ENCODE results near the gene FKBP14. TPM values are rescaled to one million over a fixed set of nuclear protein-coding genes. Genes with fewer than 3 reads are reported as not detected.

Gene FKBP14
- total RNA-seq, 4 donors from 2014 or later = 1.4 to 2.4 (median 1.5) TPM

GRCh38 chr7:30069096-30069867 lies 42.8 kb upstream of the FKBP14 start:
- intact Hi-C loops (cut with DNase I; ENCODE audit: low total_unique reads) (loop anchor here (10.0 kb wide), 1 partner anchor 144 kb away; no protein-coding TSS in a partner anchor), in situ Hi-C loops (cut with MboI; ENCODE audit: low sequenced_read_pairs in 4 of 4) (no loop called here)
- Histone ChIP-seq H3K4me1 (peaks cover 4 to 7% of the 10 kb centered on the region in 2 donors), H3K27ac (no peak overlapping the region), H3K36me3 (no peaks in the 10 kb centered on the region), H3K27me3 (no peaks in the 10 kb centered on the region), H3K4me3 (no peak overlapping the region), H3K9me3 (no peaks in the 10 kb centered on the region)
- TF ChIP-seq POLR2A (IDR thresholded peaks at IDR 0.05) (no peak), CTCF (IDR thresholded peaks at IDR 0.05 in 4 of 5, conservative IDR thresholded peaks at IDR 0.05 in 1 of 5) (no peak)
- ATAC-seq (no peak), DNase-seq (no peak)

GRCh38 chr7:30068117-30068516 lies 41.6 kb upstream of the FKBP14 start:
- ATAC-seq (peak; percentile 75 to 83), DNase-seq (no peak)
- in situ Hi-C loops (cut with MboI; ENCODE audit: low sequenced_read_pairs in 4 of 4) = no loop called here
- no peak for TF ChIP-seq POLR2A (IDR thresholded peaks at IDR 0.05)
- no peak for TF ChIP-seq CTCF (IDR thresholded peaks at IDR 0.05 in 4 of 5, conservative IDR thresholded peaks at IDR 0.05 in 1 of 5)
- intact Hi-C loops (cut with DNase I; ENCODE audit: low total_unique reads) = loop anchor here (10.0 kb wide), 1 partner anchor 143 kb away; no protein-coding TSS in a partner anchor
- Histone ChIP-seq H3K4me3 (no peak overlapping the region), H3K4me1 (peaks cover 4 to 7% of the 10 kb centered on the region in 2 donors), H3K27ac (no peak overlapping the region), H3K36me3 (no peaks in the 10 kb centered on the region), H3K9me3 (no peaks in the 10 kb centered on the region), H3K27me3 (no peaks in the 10 kb centered on the region)

- ATAC-seq (no peak), DNase-seq (no peak)
- intact Hi-C loops (cut with DNase I; ENCODE audit: low total_unique reads) (loop anchor here (10.0 kb wide), 1 partner anchor 142 kb away; no protein-coding TSS in a partner anchor), in situ Hi-C loops (cut with MboI; ENCODE audit: low sequenced_read_pairs in 4 of 4) (no loop called here)
- no peak for TF ChIP-seq CTCF (IDR thresholded peaks at IDR 0.05 in 4 of 5, conservative IDR thresholded peaks at IDR 0.05 in 1 of 5)
- no peak for TF ChIP-seq POLR2A (IDR thresholded peaks at IDR 0.05)
- H3K4me3 ChIP-seq = no peak overlapping the region
- H3K36me3 ChIP-seq = peaks cover 0 to 6% of the 10 kb centered on the region in 2 donors
- no peaks in the 10 kb centered on the region for H3K9me3 ChIP-seq
- no peaks in the 10 kb centered on the region for H3K27me3 ChIP-seq
- peaks cover 4 to 7% of the 10 kb centered on the region in 2 donors for H3K4me1 ChIP-seq
- no peak overlapping the region for H3K27ac ChIP-seq
Observed at GRCh38 chr7:30066687-30067086, 40.2 kb upstream of the FKBP14 start.

- intact Hi-C loops (cut with DNase I; ENCODE audit: low total_unique reads) (loop anchor here (10.0 kb wide), 1 partner anchor 141 kb away; no protein-coding TSS in a partner anchor), in situ Hi-C loops (cut with MboI; ENCODE audit: low sequenced_read_pairs in 4 of 4) (no loop called here)
- H3K9me3 ChIP-seq = no peaks in the 10 kb centered on the region
- DNase-seq (no peak), ATAC-seq (no peak)
- H3K4me3 ChIP-seq = no peak overlapping the region
- no peak overlapping the region for H3K27ac ChIP-seq
- TF ChIP-seq POLR2A (IDR thresholded peaks at IDR 0.05) = no peak
- peaks cover 0 to 11% of the 10 kb centered on the region in 2 donors for H3K36me3 ChIP-seq
- peaks cover 4 to 7% of the 10 kb centered on the region in 2 donors for H3K4me1 ChIP-seq
- no peaks in the 10 kb centered on the region for H3K27me3 ChIP-seq
Observed at GRCh38 chr7:30065746-30066145, 39.2 kb upstream of the FKBP14 start.

- Histone ChIP-seq H3K4me3 (no peak overlapping the region), H3K4me1 (no peaks in the 10 kb centered on the region), H3K27ac (no peak overlapping the region), H3K36me3 (peaks cover 0 to 17% of the 10 kb centered on the region in 2 donors), H3K27me3 (no peaks in the 10 kb centered on the region), H3K9me3 (no peaks in the 10 kb centered on the region)
- in situ Hi-C loops (cut with MboI; ENCODE audit: low sequenced_read_pairs in 4 of 4) = no loop called here
- ATAC-seq (peak in 1 of 2 donors; percentile 66), DNase-seq (no peak)
- TF ChIP-seq CTCF (IDR thresholded peaks at IDR 0.05 in 4 of 5, conservative IDR thresholded peaks at IDR 0.05 in 1 of 5) (peak in 2 of 5 experiments; percentile 28 to 49), POLR2A (IDR thresholded peaks at IDR 0.05) (no peak)
- intact Hi-C loops (cut with DNase I; ENCODE audit: low total_unique reads) = loop anchor here (5.0 to 10.0 kb wide), 2 partner anchors 35 to 138 kb away; partner anchors contain the start of genes FKBP14 and PLEKHA8
Observed at GRCh38 chr7:30062587-30062986, 36.1 kb upstream of the FKBP14 start.
